ENCODE results near the gene FN3K. TPM values are rescaled to one million over a fixed set of nuclear protein-coding genes. Genes with fewer than 3 reads are reported as not detected.

The FN3K gene
- total and polyA plus RNA-seq, 2 experiments from 2014 or later = 0.11 to 1.0 TPM

DNA sequence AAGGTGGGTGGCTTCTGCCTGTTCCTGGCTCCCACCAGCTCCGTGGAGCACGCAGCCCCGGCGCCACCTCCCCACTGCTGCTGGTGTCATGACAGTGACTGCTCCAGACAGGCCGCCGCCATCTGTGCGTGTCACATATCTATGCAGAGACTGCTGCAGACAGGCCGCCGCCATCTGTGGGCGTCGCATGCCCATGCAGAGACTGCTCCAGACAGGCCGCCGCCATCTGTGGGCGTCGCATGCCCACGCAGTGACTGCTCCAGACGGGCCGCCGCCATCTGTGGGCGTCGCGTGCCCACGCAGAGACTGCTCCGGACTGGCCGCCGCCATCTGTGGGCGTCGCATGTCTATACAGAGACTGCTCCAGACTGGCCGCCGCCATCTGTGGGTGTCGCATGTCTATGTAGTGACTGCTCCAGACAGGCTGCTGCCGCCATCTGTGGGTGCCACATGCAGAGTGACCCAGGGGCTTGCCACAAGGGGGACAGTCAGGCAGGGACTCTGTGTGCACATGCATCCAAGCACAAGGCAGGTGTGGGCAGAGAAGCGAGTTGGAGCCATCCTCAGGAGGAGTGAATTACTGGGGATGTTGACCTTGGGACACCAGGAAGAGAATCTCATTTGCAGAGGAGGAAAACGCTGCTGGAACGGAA, 22.2 kb upstream of the FN3K start:
- H3K4me2 ChIP-seq (ENCODE audit: unreplicated experiment) = no peak overlapping the region
- TF ChIP-seq EZH2 (IDR thresholded peaks at IDR 0.05; ENCODE audit: insufficient read depth, poor library complexity, severe bottlenecking) (no peak), EZH2phosphoT487 (IDR thresholded peaks at IDR 0.05; ENCODE audit: insufficient read depth, low read depth) (no peak)
- no peaks in the 10 kb centered on the region for H3K9me3 ChIP-seq (ENCODE audit: low read depth)
- H4K20me1 ChIP-seq (ENCODE audit: insufficient read depth) = no peaks in the 10 kb centered on the region
- no peak for DNase-seq
- no peaks in the 10 kb centered on the region for H3F3A ChIP-seq (ENCODE audit: insufficient read depth)
- H3K9me2 ChIP-seq (ENCODE audit: insufficient read depth) = no peaks in the 10 kb centered on the region
- H2AFZ ChIP-seq = no peak overlapping the region
- H3K27me3 ChIP-seq (replicated peaks; ENCODE audit: insufficient read depth) = no peaks in the 10 kb centered on the region
- peaks cover 6% of the 10 kb centered on the region for H3K79me2 ChIP-seq (ENCODE audit: insufficient read depth)
- 85 to 89% methylated on average over 33 to 35 of the region's 35 CpGs for WGBS, 2 experiments (ENCODE audit: low coverage in 1 of 2, low lambda C conversion rate in 2 of 2, missing lambda C conversion rate in 2 of 2)
- no peak overlapping the region for H3K9ac ChIP-seq
- H3K4me3 ChIP-seq = no peak overlapping the region
- no peaks in the 10 kb centered on the region for H3K4me1 ChIP-seq (ENCODE audit: insufficient read depth)
- H3K27ac ChIP-seq = no peak overlapping the region
- in situ Hi-C loops (cut with MboI) = no loop called here
- H3K36me3 ChIP-seq (ENCODE audit: low read depth) = no peaks in the 10 kb centered on the region

GRCh38 chr17:82716203-82717010, 19.0 kb upstream of the FN3K start, which contains the start of gene FN3KRP:
TSS of gene FN3KRP (plus strand) at chr17:82716706. CDS start at chr17:82716756, 50 bp downstream.
- 1% methylated on average over 33 to 73 of the region's 75 CpGs for WGBS, 2 experiments (ENCODE audit: low coverage in 1 of 2, low lambda C conversion rate in 2 of 2, missing lambda C conversion rate in 2 of 2)
- peak within 1 kb of the TSS; percentile 89 for H2AFZ ChIP-seq
- no peaks in the 10 kb centered on the region for H4K20me1 ChIP-seq (ENCODE audit: insufficient read depth)
- H3F3A ChIP-seq (ENCODE audit: insufficient read depth) = no peaks in the 10 kb centered on the region
- H3K9ac ChIP-seq = peak within 1 kb of the TSS; percentile 77
- H3K4me3 ChIP-seq = peak within 1 kb of the TSS; percentile 88
- no peaks in the 10 kb centered on the region for H3K27me3 ChIP-seq (replicated peaks; ENCODE audit: insufficient read depth)
- H3K4me2 ChIP-seq (ENCODE audit: unreplicated experiment) = peak within 1 kb of the TSS; percentile 86
- TF ChIP-seq EZH2 (IDR thresholded peaks at IDR 0.05; ENCODE audit: insufficient read depth, poor library complexity, severe bottlenecking) (no peak), EZH2phosphoT487 (IDR thresholded peaks at IDR 0.05; ENCODE audit: insufficient read depth, low read depth) (no peak)
- H3K9me2 ChIP-seq (ENCODE audit: insufficient read depth) = no peaks in the 10 kb centered on the region
- H3K79me2 ChIP-seq (ENCODE audit: insufficient read depth) = peaks cover 10% of the 10 kb centered on the region
- in situ Hi-C loops (cut with MboI) = no loop called here
- DNase-seq = peak; percentile 97
- H3K9me3 ChIP-seq (ENCODE audit: low read depth) = no peaks in the 10 kb centered on the region
- no peaks in the 10 kb centered on the region; the same call in 1 of the 2 replicates for H3K36me3 ChIP-seq (ENCODE audit: low read depth)
- H3K4me1 ChIP-seq (ENCODE audit: insufficient read depth) = no peaks in the 10 kb centered on the region
- H3K27ac ChIP-seq = peak within 1 kb of the TSS; percentile 33

DNA sequence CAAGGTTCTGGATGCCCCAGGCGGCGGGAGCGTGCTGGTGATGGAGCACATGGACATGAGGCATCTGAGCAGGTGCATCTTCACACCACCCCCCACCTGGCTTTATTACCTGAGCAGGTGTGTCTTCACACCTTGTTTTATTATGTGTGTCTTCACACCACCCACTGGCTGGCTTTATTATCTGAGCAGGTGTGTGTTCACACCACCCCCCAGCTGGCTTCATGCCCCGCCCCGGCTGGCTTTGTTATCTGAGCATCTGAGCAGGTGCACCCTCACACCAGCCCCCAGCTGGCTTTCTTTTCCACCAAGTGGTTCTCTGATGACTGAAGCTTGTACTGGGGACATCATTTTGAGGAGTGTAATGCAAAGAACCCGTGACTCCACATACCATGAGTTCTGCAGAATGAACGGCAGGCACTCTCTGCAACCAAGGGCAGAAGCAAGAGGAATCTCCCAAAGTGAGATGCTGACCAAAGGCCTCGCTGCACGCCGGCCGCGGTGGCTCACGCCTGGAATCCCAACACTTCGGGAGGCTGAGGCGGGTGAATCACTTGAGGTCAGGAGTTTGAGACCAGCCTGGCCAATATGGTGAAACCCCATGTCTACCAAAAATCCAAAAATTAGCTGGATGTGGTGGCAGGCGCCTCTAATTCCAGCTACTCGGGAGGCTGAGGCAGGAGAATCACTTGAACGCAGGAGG, 16.3 kb upstream of the FN3K start:
- no peaks in the 10 kb centered on the region for H3F3A ChIP-seq (ENCODE audit: insufficient read depth)
- peaks cover 10% of the 10 kb centered on the region for H3K79me2 ChIP-seq (ENCODE audit: insufficient read depth)
- no peak for DNase-seq
- H3K9ac ChIP-seq = no peak overlapping the region
- no peaks in the 10 kb centered on the region; the same call in 1 of the 2 replicates for H3K36me3 ChIP-seq (ENCODE audit: low read depth)
- in situ Hi-C loops (cut with MboI) = no loop called here
- no peak overlapping the region for H3K4me3 ChIP-seq
- no peaks in the 10 kb centered on the region for H3K9me3 ChIP-seq (ENCODE audit: low read depth)
- no peak overlapping the region for H3K27ac ChIP-seq
- no peak for TF ChIP-seq EZH2 (IDR thresholded peaks at IDR 0.05; ENCODE audit: insufficient read depth, poor library complexity, severe bottlenecking)
- no peak for TF ChIP-seq EZH2phosphoT487 (IDR thresholded peaks at IDR 0.05; ENCODE audit: insufficient read depth, low read depth)
- no peak overlapping the region for H3K4me2 ChIP-seq (ENCODE audit: unreplicated experiment)
- WGBS, 2 experiments (ENCODE audit: low coverage in 1 of 2, low lambda C conversion rate in 2 of 2, missing lambda C conversion rate in 2 of 2) = 97 to 98% methylated on average over 18 of the region's 18 CpGs
- no peaks in the 10 kb centered on the region for H3K4me1 ChIP-seq (ENCODE audit: insufficient read depth)
- H2AFZ ChIP-seq = no peak overlapping the region
- no peaks in the 10 kb centered on the region for H3K27me3 ChIP-seq (replicated peaks; ENCODE audit: insufficient read depth)
- no peaks in the 10 kb centered on the region for H4K20me1 ChIP-seq (ENCODE audit: insufficient read depth)
- H3K9me2 ChIP-seq (ENCODE audit: insufficient read depth) = no peaks in the 10 kb centered on the region

DNA sequence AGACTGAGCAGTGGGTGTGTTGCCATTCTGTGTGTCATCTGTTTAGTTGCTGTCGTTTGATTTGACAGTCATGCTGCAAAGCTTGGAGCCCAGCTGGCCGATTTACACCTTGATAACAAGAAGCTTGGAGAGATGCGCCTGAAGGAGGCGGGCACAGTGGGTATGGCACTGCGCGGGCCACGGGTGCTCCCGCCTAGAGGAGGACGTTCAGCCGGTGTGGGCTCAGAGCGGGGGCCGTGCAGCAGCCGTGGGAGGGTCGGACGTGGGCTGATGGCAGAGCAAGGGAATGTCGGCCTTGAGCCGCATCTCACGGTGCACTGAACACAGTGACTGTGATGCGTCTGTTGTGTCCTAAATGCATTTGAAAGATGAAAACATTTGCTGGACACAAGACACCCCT, 15.2 kb upstream of the FN3K start:
- H2AFZ ChIP-seq = no peak overlapping the region
- H4K20me1 ChIP-seq (ENCODE audit: insufficient read depth) = no peaks in the 10 kb centered on the region
- no peaks in the 10 kb centered on the region; the same call in 1 of the 2 replicates for H3K36me3 ChIP-seq (ENCODE audit: low read depth)
- H3K4me3 ChIP-seq = no peak overlapping the region
- H3K4me1 ChIP-seq (ENCODE audit: insufficient read depth) = no peaks in the 10 kb centered on the region
- H3K27ac ChIP-seq = no peak overlapping the region
- WGBS, 2 experiments (ENCODE audit: low coverage in 1 of 2, low lambda C conversion rate in 2 of 2, missing lambda C conversion rate in 2 of 2) = 89 to 90% methylated on average over 19 of the region's 19 CpGs
- H3K9me2 ChIP-seq (ENCODE audit: insufficient read depth) = no peaks in the 10 kb centered on the region
- in situ Hi-C loops (cut with MboI) = no loop called here
- H3K4me2 ChIP-seq (ENCODE audit: unreplicated experiment) = no peak overlapping the region
- H3K27me3 ChIP-seq (replicated peaks; ENCODE audit: insufficient read depth) = no peaks in the 10 kb centered on the region
- DNase-seq = no peak
- H3K79me2 ChIP-seq (ENCODE audit: insufficient read depth) = peaks cover 10% of the 10 kb centered on the region
- no peaks in the 10 kb centered on the region for H3F3A ChIP-seq (ENCODE audit: insufficient read depth)
- no peaks in the 10 kb centered on the region for H3K9me3 ChIP-seq (ENCODE audit: low read depth)
- H3K9ac ChIP-seq = no peak overlapping the region
- TF ChIP-seq EZH2 (IDR thresholded peaks at IDR 0.05; ENCODE audit: insufficient read depth, poor library complexity, severe bottlenecking) = no peak
- no peak for TF ChIP-seq EZH2phosphoT487 (IDR thresholded peaks at IDR 0.05; ENCODE audit: insufficient read depth, low read depth)

All from GM23248 (cell line).